Measurements from ENCODE around the gene TRABD2B.

DNA sequence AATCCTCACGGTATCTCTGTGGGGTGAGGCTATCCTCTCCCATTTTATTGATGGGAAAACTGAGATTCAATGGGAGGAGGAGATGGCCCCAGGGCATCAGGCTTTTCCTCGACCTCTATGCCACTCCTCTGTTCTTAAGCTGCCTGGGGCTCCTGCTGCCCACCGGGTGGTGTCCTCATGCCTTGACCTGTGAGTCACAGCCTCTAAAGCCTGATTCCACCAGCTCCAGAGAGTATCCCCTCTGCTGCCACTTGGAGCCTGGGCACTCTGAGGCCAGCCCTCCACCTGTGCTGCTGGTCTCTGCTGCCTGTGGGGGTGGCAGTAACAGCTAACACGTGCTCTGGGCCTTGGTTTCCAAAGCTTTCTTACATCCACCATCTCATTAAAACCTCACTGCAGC lies 241.2 kb downstream of the TRABD2B start:
- no peak for TF ChIP-seq EZH2phosphoT487 (IDR thresholded peaks at IDR 0.05; ENCODE audit: unreplicated experiment)
- TF ChIP-seq, protein P1, sequence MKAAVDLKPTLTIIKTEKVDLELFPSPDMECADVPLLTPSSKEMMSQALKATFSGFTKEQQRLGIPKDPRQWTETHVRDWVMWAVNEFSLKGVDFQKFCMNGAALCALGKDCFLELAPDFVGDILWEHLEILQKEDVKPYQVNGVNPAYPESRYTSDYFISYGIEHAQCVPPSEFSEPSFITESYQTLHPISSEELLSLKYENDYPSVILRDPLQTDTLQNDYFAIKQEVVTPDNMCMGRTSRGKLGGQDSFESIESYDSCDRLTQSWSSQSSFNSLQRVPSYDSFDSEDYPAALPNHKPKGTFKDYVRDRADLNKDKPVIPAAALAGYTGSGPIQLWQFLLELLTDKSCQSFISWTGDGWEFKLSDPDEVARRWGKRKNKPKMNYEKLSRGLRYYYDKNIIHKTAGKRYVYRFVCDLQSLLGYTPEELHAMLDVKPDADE (IDR thresholded peaks at IDR 0.05) = no peak
- no peak for TF ChIP-seq EZH2 (IDR thresholded peaks at IDR 0.05; ENCODE audit: low read depth, unreplicated experiment)
- TF ChIP-seq, protein P2, sequence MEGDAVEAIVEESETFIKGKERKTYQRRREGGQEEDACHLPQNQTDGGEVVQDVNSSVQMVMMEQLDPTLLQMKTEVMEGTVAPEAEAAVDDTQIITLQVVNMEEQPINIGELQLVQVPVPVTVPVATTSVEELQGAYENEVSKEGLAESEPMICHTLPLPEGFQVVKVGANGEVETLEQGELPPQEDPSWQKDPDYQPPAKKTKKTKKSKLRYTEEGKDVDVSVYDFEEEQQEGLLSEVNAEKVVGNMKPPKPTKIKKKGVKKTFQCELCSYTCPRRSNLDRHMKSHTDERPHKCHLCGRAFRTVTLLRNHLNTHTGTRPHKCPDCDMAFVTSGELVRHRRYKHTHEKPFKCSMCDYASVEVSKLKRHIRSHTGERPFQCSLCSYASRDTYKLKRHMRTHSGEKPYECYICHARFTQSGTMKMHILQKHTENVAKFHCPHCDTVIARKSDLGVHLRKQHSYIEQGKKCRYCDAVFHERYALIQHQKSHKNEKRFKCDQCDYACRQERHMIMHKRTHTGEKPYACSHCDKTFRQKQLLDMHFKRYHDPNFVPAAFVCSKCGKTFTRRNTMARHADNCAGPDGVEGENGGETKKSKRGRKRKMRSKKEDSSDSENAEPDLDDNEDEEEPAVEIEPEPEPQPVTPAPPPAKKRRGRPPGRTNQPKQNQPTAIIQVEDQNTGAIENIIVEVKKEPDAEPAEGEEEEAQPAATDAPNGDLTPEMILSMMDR (conservative IDR thresholded peaks at IDR 0.05; ENCODE audit: low read depth in 2 of 2) = no peak
- TF ChIP-seq, protein P3, sequence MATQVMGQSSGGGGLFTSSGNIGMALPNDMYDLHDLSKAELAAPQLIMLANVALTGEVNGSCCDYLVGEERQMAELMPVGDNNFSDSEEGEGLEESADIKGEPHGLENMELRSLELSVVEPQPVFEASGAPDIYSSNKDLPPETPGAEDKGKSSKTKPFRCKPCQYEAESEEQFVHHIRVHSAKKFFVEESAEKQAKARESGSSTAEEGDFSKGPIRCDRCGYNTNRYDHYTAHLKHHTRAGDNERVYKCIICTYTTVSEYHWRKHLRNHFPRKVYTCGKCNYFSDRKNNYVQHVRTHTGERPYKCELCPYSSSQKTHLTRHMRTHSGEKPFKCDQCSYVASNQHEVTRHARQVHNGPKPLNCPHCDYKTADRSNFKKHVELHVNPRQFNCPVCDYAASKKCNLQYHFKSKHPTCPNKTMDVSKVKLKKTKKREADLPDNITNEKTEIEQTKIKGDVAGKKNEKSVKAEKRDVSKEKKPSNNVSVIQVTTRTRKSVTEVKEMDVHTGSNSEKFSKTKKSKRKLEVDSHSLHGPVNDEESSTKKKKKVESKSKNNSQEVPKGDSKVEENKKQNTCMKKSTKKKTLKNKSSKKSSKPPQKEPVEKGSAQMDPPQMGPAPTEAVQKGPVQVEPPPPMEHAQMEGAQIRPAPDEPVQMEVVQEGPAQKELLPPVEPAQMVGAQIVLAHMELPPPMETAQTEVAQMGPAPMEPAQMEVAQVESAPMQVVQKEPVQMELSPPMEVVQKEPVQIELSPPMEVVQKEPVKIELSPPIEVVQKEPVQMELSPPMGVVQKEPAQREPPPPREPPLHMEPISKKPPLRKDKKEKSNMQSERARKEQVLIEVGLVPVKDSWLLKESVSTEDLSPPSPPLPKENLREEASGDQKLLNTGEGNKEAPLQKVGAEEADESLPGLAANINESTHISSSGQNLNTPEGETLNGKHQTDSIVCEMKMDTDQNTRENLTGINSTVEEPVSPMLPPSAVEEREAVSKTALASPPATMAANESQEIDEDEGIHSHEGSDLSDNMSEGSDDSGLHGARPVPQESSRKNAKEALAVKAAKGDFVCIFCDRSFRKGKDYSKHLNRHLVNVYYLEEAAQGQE (IDR thresholded peaks at IDR 0.05; ENCODE audit: unreplicated experiment) = no peak
- TF ChIP-seq ZNF114 (CRISPR knock-in tag; IDR thresholded peaks at IDR 0.05) = no peak
- no peak for TF ChIP-seq NANOG (IDR thresholded peaks at IDR 0.05; ENCODE audit: borderline replicate concordance)
- no peak for TF ChIP-seq POLR2AphosphoS5 (IDR thresholded peaks at IDR 0.05; ENCODE audit: low read depth)
- TF ChIP-seq CREB1 (CRISPR knock-in tag; IDR thresholded peaks at IDR 0.05; ENCODE audit: low read depth) = no peak
- no peak for TF ChIP-seq ZNF331 (CRISPR knock-in tag; IDR thresholded peaks at IDR 0.05; ENCODE audit: low read depth)
